Endothelial cell of umbilical vein (primary cell): Measurements from ENCODE around the gene UBL3. TPM values are rescaled to one million over a fixed set of nuclear protein-coding genes. Genes with fewer than 3 reads are reported as not detected.

Experiments
- BruUV-seq: library from RNA; stranded (reverse); fragments of 400-500 nt; replicated peaks from 2 replicates; lab custom pipeline; 2021; lab: Mats Ljungman, UMichigan
- CTCF ChIA-PET: fragments of 300-600, 350-600 bp; sonication (Branson Sonifier 250); formaldehyde crosslinking; loops from one replicate; lab custom pipeline; 2021; ENCODE audit warnings: antibody characterized with exemption, inconsistent platforms; lab: Charles Lee
- POLR2A ChIA-PET: fragments of 300-600, 350-600 bp; sonication (Branson Sonifier 250); formaldehyde crosslinking; loops from one replicate; lab custom pipeline; 2021; ENCODE audit warnings: antibody characterized with exemption, inconsistent platforms; lab: Charles Lee
- DNase-seq: peaks from one replicate; pipeline ENCODE4 v3.0.0-alpha.2; 2011; ENCODE audit warnings: low read depth, low spot score
- FAIRE-seq: peaks from 2 replicates; lab custom pipeline; 2011; peaks lifted over from hg19 to GRCh38; lab: Jason Lieb, UNC
- H2AFZ ChIP-seq: 2 replicates; pipeline ENCODE4 v1.6.0; 2012; ENCODE audit warnings: low read depth, low read length, control low read depth, inconsistent platforms
- H3K27ac ChIP-seq: 2 replicates; pipeline ENCODE4 v1.5.1; 2011; ENCODE audit warnings: low read depth, mild to moderate bottlenecking, control low read depth, low read length, moderate library complexity; ENCODE audit not compliant: insufficient read depth
- H3K27me3 ChIP-seq, 2 experiments: 2 replicates each; pipeline versions ENCODE4 v1.6.0 to v1.6.1; 2011; ENCODE audit warnings: low read length in 2 of 2, mixed read lengths in 1 of 2; ENCODE audit not compliant: control insufficient read depth in 2 of 2, insufficient read depth in 2 of 2
- H3K36me3 ChIP-seq, 2 experiments: 2 replicates in 1 of 2; 3 replicates in 1 of 2; pipeline ENCODE4 v1.5.1; 2011; ENCODE audit warnings: low read length in 2 of 2, mild to moderate bottlenecking in 1 of 2, moderate library complexity in 1 of 2; ENCODE audit not compliant: control insufficient read depth in 2 of 2, insufficient read depth in 2 of 2; ENCODE audit errors: extremely low read depth in 1 of 2
- H3K4me1 ChIP-seq: 3 replicates; pipeline ENCODE4 v1.5.1; 2011; ENCODE audit warnings: mild to moderate bottlenecking, low read length; ENCODE audit not compliant: control insufficient read depth, insufficient read depth; ENCODE audit errors: extremely low read depth
- H3K4me2 ChIP-seq: 2 replicates; pipeline ENCODE4 v1.6.1; 2011; ENCODE audit warnings: low read length, control low read depth, mixed read lengths; ENCODE audit not compliant: insufficient read depth
- H3K4me3 ChIP-seq, 3 experiments: fragments of 200-600 bp in 1 of 3; sonication (generic), shearing (Covaris generic) in 1 of 3; replicated peaks in 1 of 3; 2 replicates each; pipeline ENCODE4 v1.5.1; 2011 to 2016; ENCODE audit warnings: control low read depth in 3 of 3, low read length in 3 of 3, mild to moderate bottlenecking in 2 of 3, inconsistent platforms in 1 of 3, low read depth in 1 of 3, moderate library complexity in 1 of 3; ENCODE audit not compliant: insufficient read depth in 1 of 3
- H3K79me2 ChIP-seq: 2 replicates; pipeline ENCODE4 v1.6.0; 2012; ENCODE audit warnings: low read length, inconsistent platforms; ENCODE audit not compliant: control insufficient read depth, insufficient read depth
- H3K9ac ChIP-seq: replicated peaks from 2 replicates; pipeline ENCODE3; 2011; ENCODE audit warnings: low read length, control low read depth; ENCODE audit not compliant: insufficient read depth; ENCODE audit errors: extremely low read depth
- H3K9me1 ChIP-seq: replicated peaks from 3 replicates; pipeline ENCODE4 v1.6.0; 2011; ENCODE audit warnings: mild to moderate bottlenecking, low read length; ENCODE audit not compliant: control insufficient read depth, insufficient read depth; ENCODE audit errors: extremely low read depth
- H3K9me3 ChIP-seq: replicated peaks from 2 replicates; pipeline ENCODE4 v1.5.1; 2012; ENCODE audit warnings: low read length, inconsistent platforms; ENCODE audit not compliant: control insufficient read depth, insufficient read depth
- H4K20me1 ChIP-seq: replicated peaks from 2 replicates; pipeline ENCODE3; 2011; ENCODE audit warnings: mild to moderate bottlenecking, low read length; ENCODE audit not compliant: control insufficient read depth, insufficient read depth; ENCODE audit errors: extremely low read depth
- CTCF ChIP-seq, 2 donors: IDR thresholded peaks; 1 replicate in 1 of 2; 2 replicates in 1 of 2; pipeline ENCODE4 v1.5.1; 2011; ENCODE audit warnings: low read length in 2 of 2, mild to moderate bottlenecking in 2 of 2, moderate library complexity in 2 of 2, control low read depth in 1 of 2, inconsistent platforms in 1 of 2, low read depth in 1 of 2; ENCODE audit not compliant: insufficient read depth in 1 of 2; ENCODE audit errors: extremely low read depth in 1 of 2
- EZH2 ChIP-seq: IDR thresholded peaks from 2 replicates; pipeline ENCODE4 v1.6.1; 2012; ENCODE audit warnings: borderline replicate concordance, low read depth, mild to moderate bottlenecking, moderate library complexity, low read length, inconsistent platforms; ENCODE audit not compliant: severe bottlenecking
- FOS ChIP-seq: IDR thresholded peaks from 2 replicates; pipeline ENCODE4 v1.6.1; 2011; ENCODE audit warnings: mild to moderate bottlenecking, low read length, moderate library complexity, borderline replicate concordance; ENCODE audit not compliant: insufficient read depth
- GATA2 ChIP-seq: IDR thresholded peaks from 2 replicates; pipeline ENCODE4 v1.7.0; 2011; ENCODE audit warnings: low read depth, mild to moderate bottlenecking, moderate library complexity, mixed read lengths, low read length; ENCODE audit not compliant: insufficient read length, insufficient read depth
- JUN ChIP-seq: IDR thresholded peaks from 2 replicates; pipeline ENCODE4 v1.6.1; 2011; ENCODE audit warnings: borderline replicate concordance, low read depth; ENCODE audit not compliant: insufficient read length, insufficient read depth
- MAX ChIP-seq: IDR thresholded peaks from 2 replicates; pipeline ENCODE4 v1.6.1; 2011; ENCODE audit not compliant: insufficient read depth, insufficient read length
- MYC ChIP-seq: IDR thresholded peaks from one replicate; pipeline ENCODE4 v1.6.1; 2011; ENCODE audit warnings: mild to moderate bottlenecking, low read depth, low read length
- POLR2A ChIP-seq: IDR thresholded peaks from 2 replicates; pipeline ENCODE4 v1.6.1; 2012; ENCODE audit warnings: low read depth, mild to moderate bottlenecking, control low read depth, low read length
- POLR2AphosphoS5 ChIP-seq: IDR thresholded peaks from 2 replicates; pipeline ENCODE4 v1.6.1; 2012; ENCODE audit warnings: low read depth, mild to moderate bottlenecking, control low read depth, low read length, moderate library complexity; ENCODE audit not compliant: insufficient read depth
- dilution Hi-C: fragments of 300-500 bp; cut with MboI; formaldehyde crosslinking; loops from one replicate; pipeline ENCODE4 v1.15.0; 2019; ENCODE audit warnings: low sequenced_read_pairs; ENCODE audit not compliant: extremely low pct_ligation_motif_present
- intact Hi-C: fragments of 100-400 bp; cut with micrococcal nuclease; formaldehyde crosslinking; loops from one replicate; pipeline ENCODE4 v1.10.0; 2022
- polyA plus RNA-seq, 4 experiments: library from polyadenylated mRNA; depleted of rRNA in 3 of 4; stranded (reverse) in 3 of 4; unstranded in 1 of 4; fragments of >200 nt; gene quantifications; 2 replicates each; pipeline versions ENCODE4 v1.2.1 to v1.2.3, GENCODE V29; 2011 to 2012; ENCODE audit warnings: missing spikeins in 1 of 4
- total RNA-seq: library from RNA; stranded (reverse); gene quantifications from 2 replicates; pipeline ENCODE4 v1.2.3, GENCODE V29; 2021

UBL3 gene
- total and polyA plus RNA-seq, 2 donors (not counting 3 experiments of a cell fraction or from before 2014, with no cell fraction given) = 4.8 to 11.8 TPM

GRCh38 chr13:29840585-29840984 is 9.8 kb downstream of the UBL3 start:
- H3K9me3 ChIP-seq = no peaks in the 10 kb centered on the region
- no peak overlapping the region for H3K4me2 ChIP-seq
- BruUV-seq = no TSS peak
- no peak for FAIRE-seq
- intact Hi-C loops = loop anchor here (10.0 kb wide), 1 partner anchor 1324 kb away; the partner anchor contains the start of gene HSPH1
- no peak overlapping the region for H3K4me3 ChIP-seq
- peaks cover 39% of the 10 kb centered on the region for H3K79me2 ChIP-seq
- no peak overlapping the region for H2AFZ ChIP-seq
- H4K20me1 ChIP-seq = peaks cover 3% of the 10 kb centered on the region
- TF ChIP-seq MYC (no peak), EZH2 (no peak), JUN (no peak), MAX (no peak), GATA2 (no peak), CTCF (IDR thresholded peaks at IDR 0.05; ENCODE audit: extremely low read depth in 1 of 2, insufficient read depth in 1 of 2, low read depth in 1 of 2, low read length in 2 of 2) (no peak), FOS (no peak), POLR2AphosphoS5 (no peak), POLR2A (no peak)
- no peaks in the 10 kb centered on the region for H3K36me3 ChIP-seq
- no peaks in the 10 kb centered on the region for H3K9me1 ChIP-seq
- dilution Hi-C loops = no loop called here
- H3K27ac ChIP-seq = no peak overlapping the region
- H3K4me1 ChIP-seq = peaks cover 4% of the 10 kb centered on the region
- ChIA-PET CTCF (interaction anchor here (0.8 to 2.4 kb wide), 6 partner anchors 16 to 639 kb away, joined by 3 to 5 read pairs (median 3); no protein-coding TSS in a partner anchor), POLR2A (no interaction called here)
- no peaks in the 10 kb centered on the region for H3K27me3 ChIP-seq
- H3K9ac ChIP-seq = no peak overlapping the region
- DNase-seq = no peak
